CD4-positive, alpha-beta T cell (primary cell): Measurements from ENCODE around the gene LHB. TPM values are rescaled to one million over a fixed set of nuclear protein-coding genes. Genes with fewer than 3 reads are reported as not detected.

Experiments
- ATAC-seq: fragments of 200-7000 bp; cut with Tn5 transposase; one replicate; pipeline ENCODE4 v1.10.0; 2022; ENCODE audit warnings: mild to moderate bottlenecking; ENCODE audit not compliant: poor library complexity
- CTCF ChIA-PET: fragments of 350-600 bp; sonication (Branson Sonifier 250); formaldehyde crosslinking; loops from one replicate; lab custom pipeline; 2021; ENCODE audit warnings: antibody characterized with exemption, inconsistent platforms; lab: Charles Lee
- POLR2A ChIA-PET: fragments of 350-600 bp; sonication (Branson Sonifier 250); formaldehyde crosslinking; loops from one replicate; lab custom pipeline; 2021; ENCODE audit warnings: antibody characterized with exemption, inconsistent platforms; lab: Charles Lee
- DNase-seq, 14 experiments: peaks; one replicate each; pipeline ENCODE4 v3.0.0-alpha.2; 2013 to 2020; ENCODE audit warnings: mixed read lengths in 2 of 14
- H3K27ac ChIP-seq, 2 donors: one replicate each; pipeline versions ENCODE4 v1.5.1 to v1.7.0; 2013; ENCODE audit warnings: low read length in 2 of 2, low read depth in 1 of 2, mild to moderate bottlenecking in 1 of 2
- H3K27me3 ChIP-seq, 2 experiments: 1 replicate in 1 of 2; 2 replicates in 1 of 2; pipeline versions ENCODE4 v1.6.1 to v1.7.0; 2013; ENCODE audit warnings: low read length in 2 of 2, control low read depth in 1 of 2, mild to moderate bottlenecking in 1 of 2, moderate library complexity in 1 of 2; ENCODE audit not compliant: insufficient read depth in 2 of 2, control insufficient read depth in 1 of 2
- H3K36me3 ChIP-seq: one replicate; pipeline ENCODE4 v1.6.1; 2013; ENCODE audit warnings: low read length, control low read depth; ENCODE audit not compliant: insufficient read depth
- H3K4me1 ChIP-seq: one replicate; pipeline ENCODE4 v1.6.1; 2013; ENCODE audit warnings: low read length, control low read depth; ENCODE audit not compliant: insufficient read depth
- H3K4me3 ChIP-seq: one replicate; pipeline ENCODE4 v1.5.1; 2013; ENCODE audit warnings: mild to moderate bottlenecking, low read length, moderate library complexity
- H3K9me3 ChIP-seq, 2 experiments: 1 replicate in 1 of 2; 2 replicates in 1 of 2; pipeline versions ENCODE4 v1.6.1 to v1.7.0; 2013; ENCODE audit warnings: low read length in 2 of 2, mild to moderate bottlenecking in 2 of 2, control low read depth in 1 of 2, moderate library complexity in 1 of 2; ENCODE audit not compliant: control insufficient read depth in 1 of 2, insufficient read depth in 1 of 2
- H3K27ac Mint-ChIP-seq: one replicate; pipeline ENCODE4 v1.8.0; 2020; ENCODE audit warnings: mixed read lengths
- H3K27me3 Mint-ChIP-seq: one replicate; pipeline ENCODE4 v1.8.0; 2021; ENCODE audit warnings: mixed read lengths
- H3K36me3 Mint-ChIP-seq: one replicate; pipeline ENCODE4 v1.8.0; 2021; ENCODE audit warnings: low read depth, mixed read lengths
- H3K4me1 Mint-ChIP-seq: one replicate; pipeline ENCODE4 v1.8.0; 2021; ENCODE audit warnings: low read depth, mixed read lengths
- H3K4me3 Mint-ChIP-seq: one replicate; pipeline ENCODE4 v1.8.0; 2020; ENCODE audit warnings: mild to moderate bottlenecking, mixed read lengths
- H3K9me3 Mint-ChIP-seq: one replicate; pipeline ENCODE4 v1.8.0; 2020; ENCODE audit warnings: mixed read lengths
- CTCF ChIP-seq: fragments of 200-600 bp; IDR thresholded peaks from one replicate; pipeline ENCODE4 v1.8.0; 2022; ENCODE audit warnings: antibody characterized with exemption, mild to moderate bottlenecking
- intact Hi-C, 2 experiments: fragments of 100-400 bp; cut with DNase I in 1 of 2; cut with micrococcal nuclease in 1 of 2; formaldehyde crosslinking; loops; one replicate each; pipeline versions ENCODE4 v1.15.1 to v1.9.0; 2023 to 2025; cut with DNase I, micrococcal nuclease
- total RNA-seq, 174 experiments: library from RNA in 2 of 174; stranded (reverse) in 2 of 174; gene quantifications; one replicate each; pipeline ENCODE4 v1.2.3 and lab custom pipeline; 2021 to 2026

The LHB gene
- total RNA-seq, 2 experiments from 2014 or later, result not detected

GRCh38 chr19:48989701-48990291, 27.1 kb downstream of the LHB start:
- H3K4me3 Mint-ChIP-seq, result peak overlapping the region; percentile 18
- no peak for TF ChIP-seq CTCF
- H3K27me3 ChIP-seq, result no peaks in the 10 kb centered on the region
- H3K27me3 Mint-ChIP-seq, result no peaks in the 10 kb centered on the region
- H3K27ac Mint-ChIP-seq, result no peak overlapping the region
- H3K36me3 ChIP-seq, result peaks cover 22% of the 10 kb centered on the region
- peaks cover 52% of the 10 kb centered on the region for H3K36me3 Mint-ChIP-seq
- POLR2A ChIA-PET, result no interaction called here
- DNase-seq (no peak), ATAC-seq (no peak)
- H3K27ac ChIP-seq, result no peak overlapping the region
- H3K4me1 ChIP-seq, result peaks cover 36% of the 10 kb centered on the region
- no peaks in the 10 kb centered on the region for H3K9me3 ChIP-seq
- H3K9me3 Mint-ChIP-seq, result no peaks in the 10 kb centered on the region
- intact Hi-C loops, result loop anchor here (5.0 to 10.0 kb wide), 6 partner anchors 138 to 625 kb away; partner anchors contain the start of genes IZUMO1 (in 1 of the 2), SLC17A7 (in 1 of the 2), SYNGR4 (in 1 of the 2) and TMEM143 (in 1 of the 2)
- H3K4me1 Mint-ChIP-seq, result peaks cover 29% of the 10 kb centered on the region
- H3K4me3 ChIP-seq, result no peak overlapping the region
- CTCF ChIA-PET, result no interaction called here

DNA sequence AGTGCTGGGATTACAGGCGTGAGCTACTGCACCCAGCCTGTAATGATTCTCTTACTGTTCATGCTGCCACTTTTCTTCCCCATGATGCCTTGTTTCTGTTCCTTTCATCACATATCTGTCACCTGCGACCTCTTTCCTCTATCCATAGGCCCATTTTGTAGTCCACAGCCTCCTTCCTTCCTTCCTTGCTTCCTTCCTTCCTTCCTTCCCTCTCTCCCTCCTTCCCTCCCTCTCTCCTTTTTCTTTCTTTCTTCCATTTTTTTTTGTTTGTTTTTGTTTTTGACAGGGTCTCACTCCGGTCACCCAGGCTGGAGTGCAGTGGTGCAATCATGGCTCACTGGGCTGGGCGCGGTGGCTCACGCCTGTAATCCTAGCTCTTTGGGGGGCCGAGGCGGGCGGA, 28.0 kb downstream of the LHB start:
- TF ChIP-seq CTCF, result no peak
- POLR2A ChIA-PET, result interaction anchor here (0.5 kb wide), 1 partner anchor 941 kb away, joined by 3 read pairs; the partner anchor contains the start of gene NUP62
- H3K4me3 Mint-ChIP-seq, result no peak overlapping the region
- no peak overlapping the region for H3K27ac Mint-ChIP-seq
- H3K27me3 ChIP-seq, result no peaks in the 10 kb centered on the region
- H3K9me3 Mint-ChIP-seq, result no peaks in the 10 kb centered on the region
- H3K4me3 ChIP-seq, result no peak overlapping the region
- H3K27ac ChIP-seq, result no peak overlapping the region
- H3K4me1 ChIP-seq, result peaks cover 27% of the 10 kb centered on the region
- no peaks in the 10 kb centered on the region for H3K27me3 Mint-ChIP-seq
- peaks cover 53% of the 10 kb centered on the region for H3K36me3 Mint-ChIP-seq
- no peak for DNase-seq
- CTCF ChIA-PET, result no interaction called here
- no peaks in the 10 kb centered on the region for H3K9me3 ChIP-seq
- ATAC-seq, result no peak
- intact Hi-C loops, result no loop called here
- H3K36me3 ChIP-seq, result peaks cover 25% of the 10 kb centered on the region
- peaks cover 22% of the 10 kb centered on the region for H3K4me1 Mint-ChIP-seq

DNA sequence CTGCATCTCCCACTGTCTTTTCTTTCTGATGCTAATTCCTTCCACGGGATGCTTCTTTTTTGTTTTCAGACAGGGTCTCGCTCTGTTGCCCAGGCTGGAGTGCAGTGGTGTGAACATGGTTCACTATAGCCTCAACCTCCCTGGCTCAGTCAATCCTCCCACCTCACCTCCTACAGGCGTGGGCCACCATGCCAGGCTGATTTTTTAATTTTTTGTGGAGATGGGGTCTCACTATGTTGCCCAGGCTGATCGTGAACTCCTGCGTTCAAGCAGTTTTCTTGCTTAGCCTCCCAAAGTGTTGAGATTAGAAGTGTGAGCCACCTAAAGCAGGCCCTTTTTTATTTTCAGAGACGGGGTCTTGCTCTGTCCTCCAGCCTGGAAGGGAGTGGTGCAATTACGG, 28.6 kb downstream of the LHB start:
- POLR2A ChIA-PET, result no interaction called here
- TF ChIP-seq CTCF, result no peak

More for the DNA sequence above, 28.6 kb downstream of the LHB start:
- no peak for ATAC-seq
- Mint-ChIP-seq H3K36me3 (peaks cover 53% of the 10 kb centered on the region), H3K9me3 (no peaks in the 10 kb centered on the region), H3K27me3 (no peaks in the 10 kb centered on the region), H3K27ac (no peak overlapping the region), H3K4me3 (no peak overlapping the region), H3K4me1 (peaks cover 17% of the 10 kb centered on the region)
- Histone ChIP-seq H3K27me3 (no peaks in the 10 kb centered on the region), H3K36me3 (peaks cover 29% of the 10 kb centered on the region), H3K4me1 (peaks cover 25% of the 10 kb centered on the region), H3K4me3 (no peak overlapping the region), H3K27ac (no peak overlapping the region), H3K9me3 (no peaks in the 10 kb centered on the region)
- intact Hi-C loops, result no loop called here
- CTCF ChIA-PET, result no interaction called here
- DNase-seq, result no peak
